ENCODE results near the gene PIR. TPM values are rescaled to one million over a fixed set of nuclear protein-coding genes. Genes with fewer than 3 reads are reported as not detected.

The PIR gene
- total RNA-seq, 1 donor from 2014 or later: 21.8 TPM

- Mint-ChIP-seq H3K4me1 (ENCODE audit: unreplicated experiment) (peaks cover 18% of the 10 kb centered on the region), H3K36me3 (ENCODE audit: unreplicated experiment) (no peaks in the 10 kb centered on the region), H3K27ac (ENCODE audit: unreplicated experiment) (no peak overlapping the region), H3K4me3 (ENCODE audit: unreplicated experiment) (no peak overlapping the region), H3K27me3 (ENCODE audit: unreplicated experiment) (peaks cover 19% of the 10 kb centered on the region), H3K9me3 (ENCODE audit: unreplicated experiment) (no peaks in the 10 kb centered on the region)
- no peak for DNase-seq (ENCODE audit: extremely low spot score, unreplicated experiment)
- no peak for TF ChIP-seq CTCF (IDR thresholded peaks at IDR 0.05)
These were observed 3.7 kb upstream of the PIR start for GRCh38 chrX:15496824-15497223.

- Mint-ChIP-seq H3K27me3 (ENCODE audit: unreplicated experiment) (peaks cover 15% of the 10 kb centered on the region), H3K4me1 (ENCODE audit: unreplicated experiment) (peaks cover 18% of the 10 kb centered on the region), H3K36me3 (ENCODE audit: unreplicated experiment) (no peaks in the 10 kb centered on the region), H3K27ac (ENCODE audit: unreplicated experiment) (no peak overlapping the region), H3K4me3 (ENCODE audit: unreplicated experiment) (no peak overlapping the region), H3K9me3 (ENCODE audit: unreplicated experiment) (no peaks in the 10 kb centered on the region)
- TF ChIP-seq CTCF (IDR thresholded peaks at IDR 0.05): no peak
- no peak for DNase-seq (ENCODE audit: extremely low spot score, unreplicated experiment)
These were observed 2.7 kb upstream of the PIR start for GRCh38 chrX:15495801-15496200.

- Mint-ChIP-seq H3K27ac (ENCODE audit: unreplicated experiment) (peak overlapping the region; percentile 96), H3K4me3 (ENCODE audit: unreplicated experiment) (peak overlapping the region; percentile 89), H3K9me3 (ENCODE audit: unreplicated experiment) (no peaks in the 10 kb centered on the region), H3K4me1 (ENCODE audit: unreplicated experiment) (peaks cover 18% of the 10 kb centered on the region), H3K27me3 (ENCODE audit: unreplicated experiment) (no peaks in the 10 kb centered on the region), H3K36me3 (ENCODE audit: unreplicated experiment) (peaks cover 16% of the 10 kb centered on the region)
- no peak for TF ChIP-seq CTCF (IDR thresholded peaks at IDR 0.05)
- DNase-seq (ENCODE audit: extremely low spot score, unreplicated experiment): no peak
These were observed 664 bp downstream of the PIR start for GRCh38 chrX:15492469-15492868.

- Mint-ChIP-seq H3K4me1 (ENCODE audit: unreplicated experiment) (no peaks in the 10 kb centered on the region), H3K36me3 (ENCODE audit: unreplicated experiment) (peaks cover 25% of the 10 kb centered on the region)
- no peak for TF ChIP-seq CTCF (IDR thresholded peaks at IDR 0.05)
These were observed 9.2 kb downstream of the PIR start for GRCh38 chrX:15483891-15484290.

GRCh38 chrX:15475486-15475885 is 17.6 kb downstream of the PIR start:
- no peaks in the 10 kb centered on the region for H3K27me3 Mint-ChIP-seq (ENCODE audit: unreplicated experiment)
- TF ChIP-seq CTCF (IDR thresholded peaks at IDR 0.05): no peak
- peaks cover 4% of the 10 kb centered on the region for H3K36me3 Mint-ChIP-seq (ENCODE audit: unreplicated experiment)
- no peak for DNase-seq (ENCODE audit: extremely low spot score, unreplicated experiment)
- no peak overlapping the region for H3K27ac Mint-ChIP-seq (ENCODE audit: unreplicated experiment)
- H3K4me1 Mint-ChIP-seq (ENCODE audit: unreplicated experiment): peaks cover 5% of the 10 kb centered on the region
- H3K9me3 Mint-ChIP-seq (ENCODE audit: unreplicated experiment): no peaks in the 10 kb centered on the region
- H3K4me3 Mint-ChIP-seq (ENCODE audit: unreplicated experiment): no peak overlapping the region

More at GRCh38 chrX:15483891-15484290, 9.2 kb downstream of the PIR start:
- H3K9me3 Mint-ChIP-seq (ENCODE audit: unreplicated experiment): no peaks in the 10 kb centered on the region
- no peak overlapping the region for H3K27ac Mint-ChIP-seq (ENCODE audit: unreplicated experiment)
- H3K27me3 Mint-ChIP-seq (ENCODE audit: unreplicated experiment): no peaks in the 10 kb centered on the region
- no peak overlapping the region for H3K4me3 Mint-ChIP-seq (ENCODE audit: unreplicated experiment)
- DNase-seq (ENCODE audit: extremely low spot score, unreplicated experiment): no peak
